ENCODE measurements around the gene MTA1.
A peak's percentile ranks its signal among the peaks of the same experiment; 100 is the strongest.

MTA1 gene

DNA sequence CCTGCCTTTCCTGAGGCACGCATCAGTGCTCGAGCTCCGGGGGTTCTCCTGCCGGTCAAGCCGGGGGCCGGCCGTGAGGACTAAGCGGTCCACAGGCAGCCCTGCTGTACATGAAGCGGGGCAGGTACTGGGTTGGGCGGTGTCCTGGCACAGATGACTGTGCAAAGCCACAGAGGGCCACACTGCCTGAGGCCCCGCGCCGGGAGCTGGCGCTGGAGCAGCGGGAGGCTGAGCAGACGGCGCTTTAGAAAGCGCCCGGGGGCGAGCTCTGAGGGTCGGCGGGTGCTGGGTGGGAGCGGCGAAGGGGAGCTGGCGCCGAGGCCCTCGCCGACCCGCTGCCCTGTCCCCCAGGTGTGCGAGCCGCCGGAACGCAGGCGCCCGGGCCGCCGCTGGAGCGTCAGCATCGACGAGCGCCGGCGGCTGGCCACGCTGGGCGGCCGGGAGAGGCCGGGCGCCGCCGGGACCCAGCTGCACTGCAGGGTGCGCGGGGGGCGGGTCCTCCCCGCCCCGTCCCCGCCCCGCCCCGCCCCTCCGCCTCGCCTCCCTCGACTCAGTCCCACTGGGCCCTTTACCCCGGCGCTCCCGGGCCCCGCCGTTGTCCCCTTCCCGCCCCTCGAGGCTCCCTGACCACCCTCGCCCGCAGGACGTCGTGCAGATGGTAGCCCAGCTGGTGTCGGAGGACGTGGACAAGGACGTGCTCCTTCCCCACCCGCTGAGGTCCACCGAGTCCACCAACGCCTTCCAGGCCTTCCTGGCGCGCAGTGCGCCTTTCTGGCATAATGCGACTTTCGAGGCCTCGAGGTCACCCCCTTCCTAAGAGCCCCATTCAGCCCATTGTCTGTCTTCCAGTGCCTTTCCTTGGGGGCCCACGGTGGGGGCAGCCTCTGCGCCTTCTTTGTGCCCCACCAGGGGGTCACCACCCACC lies 8.3 kb upstream of the MTA1 start:
- DNase-seq: no peak

- no peak for DNase-seq
Observed at GRCh38 chr14:105411985-105412770, 7.4 kb upstream of the MTA1 start.

DNA sequence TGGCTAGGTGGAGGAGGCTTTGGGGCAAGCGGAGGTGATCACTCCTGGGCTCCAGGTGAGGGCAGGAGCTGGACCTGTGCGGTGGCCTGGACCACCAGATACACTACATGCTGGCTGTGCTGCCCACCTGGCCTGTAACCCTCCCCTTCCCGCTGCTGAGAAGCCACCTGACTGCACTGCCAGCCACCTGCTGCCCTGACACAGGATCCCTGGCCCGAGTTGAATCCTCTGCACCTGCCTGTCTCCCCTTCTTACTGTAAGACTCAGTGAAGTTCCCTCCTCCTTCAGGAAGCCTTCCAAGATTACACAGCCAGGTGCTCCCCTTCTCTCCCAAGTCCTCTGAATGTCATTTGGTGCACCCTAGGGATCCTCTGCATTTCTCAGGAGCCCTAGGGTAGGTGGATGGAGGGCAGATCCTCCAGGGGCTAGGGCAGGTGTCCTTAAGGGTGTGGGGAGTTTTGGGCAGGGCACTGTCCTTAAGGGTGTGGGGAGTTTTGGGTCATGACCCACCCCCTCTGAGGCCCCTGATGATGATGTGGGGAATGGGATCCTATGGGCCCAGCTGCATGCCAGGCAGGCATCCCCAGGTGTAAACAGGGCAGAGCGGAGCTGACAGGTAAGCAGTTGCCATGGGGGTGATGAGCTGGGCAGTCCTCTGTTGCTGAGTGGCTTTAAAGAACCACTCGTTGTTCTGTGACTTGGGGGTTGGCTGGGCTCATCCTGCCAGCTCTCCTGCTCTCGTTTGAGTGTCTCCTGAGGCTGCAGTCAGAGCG lies 6.7 kb upstream of the MTA1 start:
- DNase-seq: no peak

DNA sequence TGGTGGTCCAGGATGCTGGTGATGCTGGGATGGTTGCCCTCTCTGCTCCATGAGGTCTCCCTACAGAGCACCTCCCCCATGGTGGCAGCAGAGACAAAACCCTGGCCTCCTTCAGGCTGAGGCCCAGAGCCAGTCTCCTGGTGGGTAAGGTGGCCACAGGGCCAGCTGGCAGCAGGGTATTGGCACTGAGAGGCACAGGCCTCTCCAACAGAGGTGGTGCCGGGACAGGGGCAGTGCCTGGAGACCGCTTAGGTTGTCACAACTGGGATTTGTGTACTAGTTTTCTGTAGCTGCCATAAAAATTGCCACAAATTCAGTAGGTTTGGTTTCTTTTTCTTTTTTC lies 6.1 kb upstream of the MTA1 start:
- DNase-seq: no peak

DNA sequence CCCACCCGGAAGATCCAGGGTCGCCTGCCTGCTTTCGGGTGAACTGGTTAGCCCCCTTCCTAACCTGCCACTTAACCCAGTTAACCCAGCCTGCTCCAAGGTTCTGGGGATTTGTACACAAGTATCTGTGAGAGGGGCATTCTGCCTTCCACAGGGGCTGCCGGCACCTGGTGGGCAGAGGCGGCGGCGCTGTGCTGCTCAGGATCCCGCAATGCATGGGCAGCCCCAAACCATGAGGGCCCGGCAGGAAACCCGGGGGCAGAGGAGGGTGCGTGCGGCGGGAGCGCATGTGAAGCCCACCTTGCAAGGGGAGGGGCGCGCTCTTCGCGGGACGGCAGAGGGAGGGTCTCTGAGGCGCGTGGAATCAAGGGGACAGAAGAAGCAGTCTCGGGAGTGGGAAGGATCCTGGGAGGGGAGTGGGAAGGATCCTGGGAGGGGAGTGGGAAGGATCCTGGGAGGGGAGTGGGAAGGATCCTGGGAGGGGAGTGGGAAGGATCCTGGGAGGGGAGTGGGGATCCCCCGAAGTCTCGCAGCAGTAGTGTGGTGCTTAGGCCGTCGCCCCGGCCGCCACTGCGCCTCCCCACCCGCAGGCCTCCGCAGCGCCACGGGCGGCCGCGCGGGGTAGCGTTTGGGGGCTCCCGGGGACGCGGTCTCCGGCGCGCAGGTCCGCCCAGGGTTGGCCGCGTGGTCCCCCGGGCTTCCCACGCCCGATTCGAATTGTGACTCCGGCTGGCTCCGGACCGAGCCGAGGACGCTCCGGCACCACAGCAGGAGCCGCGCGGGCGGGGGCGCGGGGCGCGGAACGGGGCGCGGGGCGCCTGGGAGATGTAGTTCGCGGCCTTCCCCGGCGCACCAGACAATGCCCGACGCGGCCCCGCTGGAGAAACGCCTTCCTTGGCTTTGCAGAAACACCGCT lies 4.9 kb upstream of the MTA1 start:
- peak in 1 of 2 experiments; percentile 36 for DNase-seq

DNA sequence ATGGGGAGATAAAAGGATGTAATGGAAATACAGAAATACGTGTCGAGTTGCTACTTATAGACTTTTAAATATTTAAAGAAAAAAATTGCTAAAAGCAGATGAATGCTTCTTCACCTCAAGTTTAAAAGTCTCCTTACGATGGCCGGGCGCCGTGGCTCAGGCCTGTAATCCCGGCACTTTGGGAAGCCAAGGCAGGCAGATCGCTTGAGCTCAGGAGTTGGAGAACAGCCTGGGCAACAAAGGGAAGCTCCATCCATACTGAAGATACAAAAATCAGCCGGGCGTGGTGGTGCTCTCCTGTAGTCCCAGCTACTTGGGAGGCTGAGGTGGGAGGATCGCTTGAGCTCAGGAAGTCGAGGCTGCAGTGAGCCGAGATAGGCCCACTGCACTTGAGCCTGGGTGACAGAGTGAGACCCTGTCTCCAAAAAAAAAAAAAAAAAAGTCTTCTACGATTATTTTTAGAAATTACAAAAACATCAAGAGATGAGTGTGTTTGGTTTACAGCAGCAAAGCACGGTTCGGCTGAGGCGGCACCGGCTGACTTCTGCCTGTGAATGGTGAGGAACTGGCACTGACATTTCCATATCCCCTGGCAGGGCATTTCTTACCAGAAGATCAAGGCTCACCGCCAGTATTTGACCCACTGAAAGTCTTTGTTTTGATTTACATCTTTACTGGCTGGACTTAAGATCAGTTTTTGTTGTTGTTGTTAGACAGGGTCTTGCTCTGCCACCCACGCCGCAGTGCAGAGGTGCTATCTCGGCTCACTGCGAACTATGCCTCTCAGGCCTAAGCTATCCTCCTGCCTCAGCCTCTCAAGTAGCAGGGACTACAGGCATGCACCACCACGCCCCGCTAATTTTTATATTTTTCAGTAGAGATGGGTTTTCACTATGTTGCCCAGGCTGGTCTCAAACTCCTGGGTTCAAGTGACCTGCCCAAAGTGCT lies 3.9 kb upstream of the MTA1 start:
- DNase-seq: no peak

DNA sequence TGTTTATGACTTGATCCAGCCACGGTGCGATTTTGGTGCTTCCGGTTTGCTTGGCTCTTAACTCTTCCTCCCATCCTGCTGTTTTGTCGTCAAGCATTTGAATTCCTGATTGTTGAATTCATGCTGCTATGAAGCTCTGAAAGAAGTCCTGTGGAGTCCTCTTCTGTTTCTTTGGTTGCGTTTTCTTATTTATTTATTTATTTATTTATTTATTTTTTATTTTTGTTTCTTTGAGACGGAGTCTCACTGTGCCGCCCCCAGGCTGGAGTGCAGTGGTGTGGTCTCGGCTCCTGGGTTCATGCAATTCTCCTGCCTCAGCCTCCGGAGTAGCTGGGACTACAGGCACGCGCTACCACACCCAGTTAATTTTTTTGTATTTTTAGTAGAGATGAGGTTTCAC lies 3.0 kb upstream of the MTA1 start:
- no peak for DNase-seq

DNA sequence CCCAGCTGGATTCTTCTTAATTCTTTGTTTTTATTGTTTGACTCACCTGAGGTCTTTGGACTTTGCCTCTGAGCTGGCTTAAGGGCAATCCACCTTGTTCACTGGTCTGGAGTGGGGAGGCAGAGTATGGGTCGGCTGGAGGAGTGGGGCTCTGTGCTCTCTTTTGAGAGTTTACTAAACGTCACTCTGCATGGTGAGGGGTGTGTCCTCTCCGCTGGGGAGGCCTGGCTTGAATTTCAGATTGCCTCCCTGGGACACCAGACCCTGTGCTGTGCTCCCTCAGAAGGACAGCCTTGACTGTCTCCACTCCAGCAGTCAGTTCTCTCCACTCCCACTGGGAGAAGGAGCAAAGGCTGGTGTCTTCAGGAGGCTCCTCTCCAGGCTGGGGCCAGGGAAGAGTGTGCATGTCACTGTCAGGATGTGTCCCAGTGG lies 1.9 kb upstream of the MTA1 start:
- no peak for DNase-seq

DNA sequence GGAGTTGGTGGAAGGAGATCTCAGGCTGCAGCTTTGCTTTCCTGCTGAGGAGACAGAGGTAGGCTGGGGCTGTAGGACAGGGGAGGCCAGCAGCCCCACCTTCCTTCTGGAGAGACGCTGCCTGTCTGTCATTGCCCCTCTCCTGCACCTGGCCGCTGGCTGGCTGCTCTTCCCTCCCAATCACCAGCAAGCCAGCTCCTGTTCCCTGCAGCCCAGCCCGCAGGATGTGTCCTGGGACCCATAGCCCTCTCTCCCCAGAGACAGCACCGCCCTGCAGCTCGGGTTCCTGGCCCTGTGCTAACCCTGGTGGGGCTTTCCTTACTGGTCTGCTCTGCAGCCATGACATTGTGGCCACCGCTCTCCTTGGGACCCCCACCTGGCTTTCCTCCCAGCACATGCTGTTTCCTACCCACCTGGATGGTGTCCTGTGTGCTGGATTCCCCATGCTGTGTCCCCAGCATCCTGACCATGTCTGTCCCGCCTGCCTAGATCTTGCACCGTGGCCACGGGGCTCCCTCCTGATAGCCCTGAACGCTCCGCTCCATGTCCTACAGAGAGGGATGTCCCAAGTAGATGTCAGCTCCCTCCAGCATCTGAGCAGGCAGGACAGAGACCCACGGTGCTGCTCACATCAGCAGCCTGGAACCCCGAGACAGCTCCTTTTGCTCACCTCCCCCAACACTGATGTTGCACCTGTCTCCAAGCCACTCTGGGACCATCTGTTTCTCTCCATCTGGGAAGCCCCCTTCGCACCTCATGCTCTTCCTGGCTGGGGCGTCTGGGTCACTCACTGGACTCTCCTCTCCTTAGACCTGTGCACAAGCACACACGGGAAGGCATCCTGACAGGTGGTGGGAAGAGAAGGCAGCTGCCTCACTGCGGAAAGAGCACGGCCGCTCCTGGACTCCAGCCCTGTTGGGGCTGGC lies 1.1 kb upstream of the MTA1 start:
- DNase-seq: no peak

DNA sequence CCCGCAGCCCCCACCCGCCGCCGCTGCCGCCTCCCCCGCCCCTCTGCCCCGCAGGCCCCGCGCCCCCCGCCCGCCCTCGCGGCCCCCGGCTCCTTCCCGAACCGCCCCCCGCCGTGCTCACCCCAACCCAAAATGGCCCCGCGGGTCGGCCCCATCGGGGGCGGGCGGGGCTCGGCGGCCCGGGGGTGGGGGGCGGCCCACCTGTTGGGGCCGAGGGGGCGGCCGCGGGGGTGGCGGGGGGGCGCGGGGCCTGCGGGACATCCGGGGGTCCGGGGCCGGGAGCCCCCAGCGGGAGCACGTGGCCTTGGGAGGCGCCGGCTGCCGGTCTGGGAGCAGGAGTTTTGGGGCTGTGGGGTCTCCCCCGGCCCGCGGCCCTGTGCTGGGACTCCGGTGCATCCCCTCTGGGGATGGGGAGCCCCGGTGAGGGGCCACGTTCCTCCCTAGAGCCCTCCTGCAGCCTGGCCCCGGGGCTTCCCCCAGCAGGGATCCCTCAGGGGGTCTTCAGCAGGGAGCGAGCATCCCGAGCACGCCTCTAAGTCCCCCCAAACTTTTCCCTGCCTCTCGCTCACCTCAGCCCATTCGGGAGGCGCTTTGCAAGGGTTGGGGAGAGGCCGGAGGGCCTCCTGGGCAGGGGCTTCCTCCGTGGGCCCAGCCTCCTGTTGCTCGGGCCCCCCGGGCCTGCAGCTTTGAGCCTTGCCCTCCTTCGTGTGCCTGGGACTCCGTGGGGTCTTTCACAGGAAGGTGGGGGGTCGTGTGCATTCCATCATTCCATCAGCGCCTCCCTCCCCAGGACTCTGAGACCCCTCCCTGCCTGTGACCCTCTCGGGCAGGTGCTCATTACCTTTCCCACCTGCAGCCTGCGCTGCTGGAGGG lies 710 bp downstream of the MTA1 start:
- no peak for DNase-seq

GRCh38 chr14:105420974-105421674 lies 1.5 kb downstream of the MTA1 start:
- DNase-seq: no peak

DNA sequence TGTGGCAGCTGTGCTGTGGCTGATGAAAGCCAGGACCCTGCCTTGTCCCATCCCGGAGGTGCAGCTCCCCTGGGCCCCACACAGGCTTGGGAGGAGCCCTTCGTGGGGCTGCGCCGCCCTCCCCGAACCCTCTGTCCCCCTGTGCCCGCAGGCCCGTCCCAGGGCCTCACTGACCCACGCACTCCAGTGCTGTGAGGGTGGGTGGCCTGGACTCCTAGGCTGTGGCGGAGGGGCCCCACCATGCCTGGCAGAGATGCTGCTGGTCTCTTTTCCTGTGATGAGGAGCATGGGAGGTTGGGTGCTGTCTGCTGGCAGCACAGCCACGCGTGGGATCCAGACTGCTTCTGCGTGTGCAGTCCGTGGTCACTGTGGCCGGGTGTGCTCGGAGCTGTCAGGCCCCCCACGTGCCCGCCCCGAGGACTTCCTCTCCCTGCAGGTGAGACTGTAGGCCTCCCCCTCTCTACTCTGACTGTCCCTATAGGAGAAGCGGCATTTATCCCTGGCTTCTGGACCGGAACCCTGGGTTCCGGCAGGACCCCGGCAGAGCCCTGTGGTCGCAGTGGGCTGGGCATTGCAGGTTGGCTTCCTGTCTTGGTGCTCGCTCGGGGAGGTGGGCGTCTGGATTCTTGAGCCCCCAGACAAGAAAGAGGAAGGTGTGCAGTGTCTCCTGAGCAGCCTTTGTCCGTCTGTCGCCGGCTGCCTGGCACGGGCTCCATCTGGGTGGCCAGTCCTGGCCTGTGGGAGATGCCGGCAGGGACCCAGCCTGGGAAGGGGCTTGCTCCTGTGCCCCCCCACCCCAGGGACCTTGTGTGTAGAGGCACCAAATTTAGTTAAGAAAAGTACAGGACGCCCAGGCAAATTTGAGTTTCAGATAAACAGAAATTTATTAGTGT lies 2.3 kb downstream of the MTA1 start:
- DNase-seq: no peak

DNA sequence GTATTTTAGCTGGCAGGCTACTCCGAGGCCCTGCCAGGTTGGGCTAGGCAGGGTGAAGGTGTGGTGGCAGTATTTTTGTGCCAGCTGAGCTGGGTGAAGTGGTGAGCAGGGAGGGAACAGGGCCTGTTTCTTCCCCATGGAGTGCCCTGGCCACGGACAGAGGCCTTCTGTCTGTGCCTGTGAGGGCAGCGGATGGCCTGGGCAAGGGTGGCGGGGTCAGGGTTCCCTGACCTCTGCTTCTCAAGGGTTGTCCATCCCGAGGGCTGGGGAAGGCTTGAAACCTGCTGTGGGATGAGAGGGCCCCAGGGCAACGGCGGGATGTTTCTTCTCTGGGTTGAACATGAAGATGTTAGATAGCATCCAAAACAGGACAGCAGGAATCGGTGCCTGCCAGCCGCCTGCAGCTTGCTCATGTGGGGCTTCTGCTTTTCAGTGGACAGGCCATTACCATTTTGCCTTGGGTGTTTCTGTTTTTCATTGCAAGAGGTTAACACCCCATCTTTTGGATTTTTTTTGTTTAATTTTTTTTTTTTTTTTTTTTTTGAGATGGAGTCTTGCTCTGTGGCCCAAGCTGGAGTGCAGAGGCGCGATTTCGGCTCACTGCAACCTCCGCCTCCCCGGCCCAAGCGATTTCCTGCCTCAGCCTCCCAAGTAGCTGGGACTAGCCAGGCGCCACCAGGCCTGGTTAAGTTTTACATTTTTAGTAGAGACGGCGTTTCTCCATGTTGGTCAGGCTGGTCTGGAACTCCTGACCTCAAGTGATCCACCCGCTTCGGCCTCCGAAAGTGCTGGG lies 3.3 kb downstream of the MTA1 start:
- DNase-seq: no peak

DNA sequence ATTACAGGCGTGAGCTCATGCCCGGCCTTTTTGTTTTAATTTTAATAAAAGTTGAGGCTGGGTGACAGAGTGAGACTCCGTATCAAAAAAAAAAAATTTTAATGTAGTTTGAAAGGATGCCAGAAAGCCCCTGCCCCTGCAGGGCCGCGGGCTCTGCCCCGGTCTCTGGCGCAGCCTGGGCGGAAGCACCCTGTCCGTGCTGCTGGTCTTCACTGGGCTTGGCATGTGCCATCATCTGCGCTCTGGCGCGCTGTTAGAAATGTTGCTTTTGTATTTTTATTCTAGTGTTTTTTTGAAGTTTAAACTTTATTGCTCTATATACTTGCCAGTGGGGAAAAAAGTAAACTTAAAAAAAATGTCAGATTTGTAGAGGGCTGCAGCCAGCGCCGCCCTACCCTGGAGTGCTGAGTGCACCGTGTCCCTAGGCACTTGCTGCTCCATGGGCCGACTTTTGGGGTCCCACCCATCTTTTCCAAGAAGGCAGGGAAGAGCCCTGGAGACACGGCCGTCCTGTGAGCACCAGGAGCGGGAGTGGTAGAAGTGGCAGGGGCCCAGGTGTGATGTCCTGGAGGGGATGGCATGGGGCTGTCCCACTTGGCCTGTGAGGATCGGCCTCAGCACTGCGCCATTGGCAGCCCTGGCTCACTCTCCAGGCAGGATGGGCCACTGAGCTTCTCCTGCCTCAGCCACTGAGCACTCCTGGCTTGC lies 4.0 kb downstream of the MTA1 start:
- DNase-seq: no peak

GRCh38 chr14:105424861-105425260 lies 5.2 kb downstream of the MTA1 start:
- DNase-seq: no peak

DNA sequence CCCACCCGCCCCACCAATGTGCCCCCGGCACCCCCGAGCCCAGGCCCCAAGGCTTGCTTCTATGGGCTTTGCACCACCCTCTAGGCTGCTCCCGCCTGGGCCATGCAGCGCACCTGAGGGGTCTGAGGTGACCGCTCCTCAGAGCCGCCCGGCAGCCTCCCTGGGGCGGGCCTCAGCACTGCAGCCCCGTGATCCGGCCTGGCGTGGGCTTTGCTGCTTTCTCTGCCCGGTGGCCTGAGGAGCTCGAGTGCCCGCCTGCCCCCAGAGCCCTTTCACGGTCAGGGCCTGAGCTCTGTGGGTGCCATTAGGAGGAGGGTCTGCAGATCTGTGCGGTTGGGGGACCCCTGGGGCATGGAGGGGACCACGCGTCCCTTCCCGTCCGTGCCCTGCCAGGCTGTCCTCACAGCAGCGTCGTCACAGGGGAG lies 6.2 kb downstream of the MTA1 start:
- no peak for DNase-seq

Measured in SW 1271 (cell line).